Thoracic aorta (tissue), 2 donors: ENCODE results near the gene XYLT1. TPM values are rescaled to one million over a fixed set of nuclear protein-coding genes. Genes with fewer than 3 reads are reported as not detected.
A peak's percentile ranks its signal among the peaks of the same experiment; 100 is the strongest.

Experiments used
- ATAC-seq: fragments of 150-250 bp; one replicate; pipeline ENCODE4 v1.8.0; 2017; ENCODE audit warnings: low read depth; ENCODE audit not compliant: insufficient number of reproducible peaks, low FRiP score
- DNase-seq: peaks from one replicate; pipeline ENCODE4 v3.0.0-alpha.2; 2020; ENCODE audit warnings: low spot score
- H3K27ac ChIP-seq, 2 donors: fragments of 200-600 bp; sonication (generic); 1 replicate in 1 of 2; 2 replicates in 1 of 2; pipeline ENCODE4 v1.5.1; 2016; ENCODE audit warnings: mild to moderate bottlenecking in 2 of 2, moderate library complexity in 2 of 2
- H3K27me3 ChIP-seq: fragments of 200-600 bp; sonication (generic); replicated peaks from 2 replicates; pipeline ENCODE4 v1.6.0; 2016; ENCODE audit warnings: mild to moderate bottlenecking; ENCODE audit not compliant: insufficient read depth
- H3K36me3 ChIP-seq: fragments of 200-600 bp; sonication (generic); one replicate; pipeline ENCODE4 v1.5.1; 2016
- H3K4me1 ChIP-seq, 2 donors: fragments of 200-600 bp; sonication (generic); 1 replicate in 1 of 2; 2 replicates in 1 of 2; pipeline versions ENCODE4 v1.5.1 to v1.6.0; 2016; ENCODE audit warnings: low read depth in 2 of 2, mild to moderate bottlenecking in 1 of 2; ENCODE audit not compliant: control insufficient read depth in 1 of 2
- H3K4me3 ChIP-seq: fragments of 200-600 bp; sonication (generic); 2 replicates; pipeline ENCODE4 v1.5.1; 2016; ENCODE audit warnings: mild to moderate bottlenecking
- H3K9me3 ChIP-seq: fragments of 200-600 bp; sonication (generic); 2 replicates; pipeline ENCODE4 v1.5.1; 2016
- CTCF ChIP-seq: fragments of 200-600 bp; sonication (generic); IDR thresholded peaks from one replicate; pipeline ENCODE4 v1.5.1; 2019; ENCODE audit warnings: antibody characterized with exemption
- total RNA-seq, 2 donors: library from RNA; depleted of rRNA; stranded (reverse); fragments of >200 nt; gene quantifications; one replicate each; pipeline versions ENCODE4 v1.1.0 to v1.2.3, GENCODE V29; 2016

XYLT1 gene
- total RNA-seq, 2 donors from 2014 or later = 13.1 to 22.5 TPM

GRCh38 chr16:17395849-17396480 is 74.8 kb downstream of the XYLT1 start:
- Histone ChIP-seq H3K9me3 (no peaks in the 10 kb centered on the region), H3K27ac (peak overlapping the region; percentile 15 to 50), H3K27me3 (no peaks in the 10 kb centered on the region), H3K4me3 (no peak overlapping the region), H3K4me1 (peaks cover 19 to 31% of the 10 kb centered on the region in 2 donors), H3K36me3 (no peaks in the 10 kb centered on the region)
- DNase-seq = no peak
- peak; percentile 41 for ATAC-seq
- no peak for TF ChIP-seq CTCF

- H3K4me1 ChIP-seq = peaks cover 19 to 29% of the 10 kb centered on the region in 2 donors
- TF ChIP-seq CTCF = no peak
Observed at GRCh38 chr16:17392857-17393692, 77.7 kb downstream of the XYLT1 start.

GRCh38 chr16:17392127-17392856 is 78.5 kb downstream of the XYLT1 start:
- peaks cover 17 to 22% of the 10 kb centered on the region in 2 donors for H3K4me1 ChIP-seq
- ATAC-seq (no peak), DNase-seq (no peak)
- H3K9me3 ChIP-seq = no peaks in the 10 kb centered on the region
- H3K27ac ChIP-seq = no peak overlapping the region
- H3K36me3 ChIP-seq = no peaks in the 10 kb centered on the region
- no peaks in the 10 kb centered on the region for H3K27me3 ChIP-seq
- H3K4me3 ChIP-seq = no peak overlapping the region
- TF ChIP-seq CTCF = no peak

More at GRCh38 chr16:17392857-17393692, 77.7 kb downstream of the XYLT1 start:
- Histone ChIP-seq H3K9me3 (no peaks in the 10 kb centered on the region), H3K27me3 (no peaks in the 10 kb centered on the region), H3K4me3 (no peak overlapping the region), H3K27ac (no peak overlapping the region), H3K36me3 (no peaks in the 10 kb centered on the region)
- DNase-seq (no peak), ATAC-seq (no peak)

- Histone ChIP-seq H3K9me3 (no peaks in the 10 kb centered on the region), H3K27ac (no peak overlapping the region), H3K27me3 (no peaks in the 10 kb centered on the region), H3K4me1 (peaks cover 11 to 16% of the 10 kb centered on the region in 2 donors), H3K36me3 (no peaks in the 10 kb centered on the region), H3K4me3 (no peak overlapping the region)
- DNase-seq = no peak
- no peak for TF ChIP-seq CTCF
- ATAC-seq = no peak
Observed at GRCh38 chr16:17391715-17392114, 79.0 kb downstream of the XYLT1 start.

GRCh38 chr16:17389384-17389783 is 81.4 kb downstream of the XYLT1 start:
- ATAC-seq (no peak), DNase-seq (no peak)
- Histone ChIP-seq H3K9me3 (no peaks in the 10 kb centered on the region), H3K4me1 (peaks cover 4 to 14% of the 10 kb centered on the region in 2 donors), H3K4me3 (no peak overlapping the region), H3K27ac (no peak overlapping the region), H3K27me3 (no peaks in the 10 kb centered on the region), H3K36me3 (no peaks in the 10 kb centered on the region)
- TF ChIP-seq CTCF = no peak
